Ramos (cell line): Measurements from ENCODE around the gene MAMDC4.
"Not testable (repeated sequence)": the region's sequence is repeated elsewhere in the genome, so short reads cannot be mapped to it uniquely, and the experiment has no call there.

ENCODE experiments used
- in situ Hi-C: fragments of 300-500 bp; cut with MboI; formaldehyde crosslinking; loops from one replicate; pipeline ENCODE4 v1.14.3; 2022; ENCODE audit warnings: low sequenced_read_pairs; ENCODE audit not compliant: unreplicated experiment

The MAMDC4 gene

DNA sequence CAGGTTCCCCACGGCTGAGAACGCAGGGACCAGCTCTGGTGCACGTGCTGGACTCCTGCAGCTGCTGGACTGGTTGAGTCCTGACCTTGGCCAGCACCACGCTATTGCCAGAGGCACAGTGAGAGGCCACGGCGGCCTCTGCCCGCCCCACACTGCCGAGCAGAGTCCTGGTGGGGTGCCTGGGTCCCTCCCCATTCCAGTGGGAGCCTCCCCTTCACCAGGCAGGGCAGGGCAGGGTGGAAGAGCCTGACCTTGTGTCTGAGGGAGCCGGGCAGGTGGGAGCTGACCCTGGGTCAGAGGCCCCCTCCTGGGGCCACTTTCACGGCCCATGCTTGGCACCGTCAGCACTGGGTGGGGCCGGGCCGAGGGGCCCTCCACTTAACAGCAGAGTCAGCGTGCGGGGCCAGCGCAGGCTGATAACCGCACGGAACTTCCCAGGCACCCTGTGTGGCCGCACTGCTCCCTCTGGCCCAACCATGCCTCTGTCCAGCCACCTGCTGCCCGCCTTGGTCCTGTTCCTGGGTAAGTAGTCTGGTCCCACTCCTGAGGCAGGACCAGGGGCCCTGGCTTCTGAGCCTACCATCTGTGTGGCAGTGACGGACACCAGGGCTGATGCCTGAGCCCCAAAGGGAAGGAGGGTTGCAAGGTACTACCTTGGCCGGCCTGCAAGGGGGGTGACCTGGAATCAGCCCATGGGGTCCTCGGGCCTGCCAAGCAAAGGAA lies at the start of gene MAMDC4:
MAMDC4 (plus strand) TSS at position 406 of the 723 bp plus-strand sequence; CDS start at position 477, 71 bp downstream.
- in situ Hi-C loops: no loop called here

DNA sequence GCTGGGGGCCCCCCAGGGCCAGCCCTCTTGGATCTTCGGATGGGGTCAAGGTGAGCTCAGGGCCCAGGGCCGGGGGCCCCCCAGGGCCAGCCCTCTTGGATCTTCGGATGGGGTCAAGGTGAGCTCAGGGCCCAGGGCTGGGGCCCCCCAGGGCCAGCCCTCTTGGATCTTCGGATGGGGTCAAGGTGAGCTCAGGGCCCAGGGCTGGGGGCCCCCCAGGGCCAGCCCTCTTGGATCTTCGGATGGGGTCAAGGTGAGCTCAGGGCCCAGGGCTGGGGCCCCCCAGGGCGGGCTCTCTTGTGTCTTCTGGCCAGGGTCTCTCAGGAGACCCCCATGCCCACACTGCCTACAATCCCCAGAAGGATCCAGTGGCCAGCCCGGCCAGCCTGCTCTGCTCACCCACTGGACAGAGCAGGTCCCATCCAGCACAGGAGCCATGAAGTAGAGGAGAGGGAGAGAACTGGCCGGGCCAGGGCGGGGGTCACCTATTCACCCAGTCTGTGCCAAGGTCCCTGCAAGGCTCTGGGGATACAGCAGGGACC lies 49.1 kb upstream of the MAMDC4 start:
- in situ Hi-C loops: not testable (repeated sequence)

DNA sequence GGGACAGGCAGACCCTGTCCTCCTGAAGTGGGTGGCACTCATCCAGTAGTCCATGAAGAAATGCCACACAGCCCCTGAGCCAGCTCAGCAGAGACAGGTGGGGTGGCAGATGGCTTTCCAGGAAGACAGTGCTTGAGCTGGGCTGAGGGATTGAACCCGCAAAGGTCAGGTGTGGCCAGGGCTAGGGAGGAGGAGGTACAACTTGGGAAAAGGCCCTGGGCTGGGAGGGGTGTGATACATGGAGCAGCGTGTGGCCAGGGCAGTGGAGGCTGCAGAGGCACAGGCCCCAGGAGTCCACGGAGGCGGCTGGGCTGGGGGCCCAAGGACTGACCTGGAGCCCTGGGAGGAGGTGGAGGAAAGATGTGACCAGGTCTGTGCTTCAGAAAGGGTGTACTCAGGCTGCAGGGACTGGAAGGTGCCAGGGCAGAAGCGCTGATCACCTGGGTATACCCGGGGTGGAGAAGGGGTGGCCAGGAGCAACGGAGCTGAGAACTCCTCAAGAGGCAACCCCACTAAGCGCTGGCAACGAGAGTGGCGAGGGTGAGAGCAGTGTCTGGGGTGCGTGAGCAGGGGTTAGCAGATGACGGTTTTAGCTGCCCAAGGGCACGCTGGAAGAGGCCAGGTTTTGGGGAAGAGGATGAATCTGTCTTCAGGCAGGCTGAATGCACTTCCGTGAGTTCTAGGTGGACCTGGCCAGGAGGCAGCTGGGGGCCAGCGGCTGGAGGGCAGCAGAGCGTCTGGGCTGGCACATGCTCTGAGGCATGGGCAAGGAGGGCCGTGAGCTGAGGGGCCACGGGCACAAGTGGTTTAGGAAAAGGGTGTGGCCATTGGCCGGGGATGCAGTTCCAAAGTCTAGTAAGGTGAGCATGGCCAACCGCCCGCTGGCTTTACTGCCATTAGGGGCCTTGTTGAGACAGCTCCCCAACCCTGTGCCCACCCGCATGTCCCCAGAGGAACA lies 48.3 kb upstream of the MAMDC4 start:
- in situ Hi-C loops: no loop called here

DNA sequence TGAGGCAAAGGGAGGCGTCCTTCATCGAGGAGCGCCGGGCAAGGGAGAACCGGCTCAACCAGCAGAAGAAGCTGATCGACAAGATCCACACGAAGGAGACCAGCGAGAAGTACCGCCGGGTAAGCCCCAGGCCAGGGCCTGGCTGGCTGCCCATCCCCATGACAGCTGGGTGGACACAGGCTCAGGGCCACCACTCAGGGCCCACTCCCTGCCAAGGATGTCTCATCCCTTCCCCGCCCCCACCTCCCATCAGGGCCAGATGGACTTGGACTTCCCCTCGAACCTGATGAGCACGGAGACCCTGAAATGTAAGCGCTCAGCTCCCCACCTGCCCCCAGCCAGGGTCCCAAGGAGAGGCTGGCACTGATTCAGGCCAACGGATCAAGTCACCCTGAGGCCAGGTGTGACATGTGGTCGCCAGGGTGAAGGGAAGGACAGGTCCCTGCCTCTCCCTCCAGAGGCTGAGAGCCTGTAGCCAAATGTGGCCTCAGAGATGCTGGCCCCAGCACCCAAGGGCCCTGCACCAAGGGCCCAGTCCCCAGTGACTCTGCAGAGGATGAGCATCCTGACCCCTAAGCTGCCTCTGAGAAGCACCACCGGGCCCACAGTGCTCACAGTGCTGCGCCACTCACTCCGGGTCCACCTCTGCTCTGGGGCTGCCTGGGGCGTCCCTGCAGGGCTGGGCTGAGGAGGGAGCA lies 47.5 kb upstream of the MAMDC4 start:
- in situ Hi-C loops: no loop called here

DNA sequence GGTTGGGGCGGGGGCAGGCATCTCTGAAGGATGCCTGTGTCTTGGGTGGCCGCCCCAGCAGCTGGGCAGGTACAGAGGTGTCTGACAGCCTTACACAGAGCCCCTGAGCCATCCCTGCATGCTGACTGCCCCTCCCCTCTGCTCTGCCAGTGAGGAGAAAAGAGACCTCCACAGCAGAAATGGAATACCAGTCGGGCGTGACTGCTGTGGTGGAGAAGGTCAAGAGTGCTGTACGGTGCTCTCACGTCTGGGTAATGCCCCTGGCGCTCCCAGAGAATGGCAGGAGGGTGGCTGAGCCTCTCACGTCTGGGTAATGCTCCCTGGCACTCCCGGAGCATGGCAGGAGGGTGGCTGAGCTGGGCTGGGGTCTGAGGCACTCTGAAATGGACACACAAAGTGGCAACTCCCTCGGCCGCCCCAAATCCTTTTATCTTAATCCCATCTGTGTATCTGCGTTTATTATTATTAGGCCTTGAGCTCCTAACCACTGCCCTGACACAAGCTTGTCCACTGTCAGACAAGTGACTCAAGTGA lies 46.9 kb upstream of the MAMDC4 start:
- in situ Hi-C loops: no loop called here

DNA sequence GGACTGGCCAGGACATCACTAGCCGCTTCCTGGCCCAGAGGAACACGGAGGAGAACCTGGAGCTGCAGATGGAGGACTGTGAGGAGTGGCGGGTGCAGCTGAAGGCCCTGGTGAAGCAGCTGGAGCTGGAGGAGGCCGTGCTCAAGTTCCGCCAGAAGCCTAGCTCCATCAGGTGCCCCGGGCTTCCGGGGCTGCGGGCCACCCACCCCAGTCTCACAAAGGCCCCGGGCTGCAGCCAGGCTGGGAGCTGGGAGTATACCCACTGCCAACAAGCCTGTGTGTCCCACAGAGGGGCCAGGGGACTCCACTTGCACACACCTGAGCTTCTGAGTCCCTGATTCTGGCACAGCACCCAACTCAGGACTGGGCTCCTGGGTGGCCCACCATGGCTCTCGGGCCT lies 46.1 kb upstream of the MAMDC4 start:
- in situ Hi-C loops: no loop called here

DNA sequence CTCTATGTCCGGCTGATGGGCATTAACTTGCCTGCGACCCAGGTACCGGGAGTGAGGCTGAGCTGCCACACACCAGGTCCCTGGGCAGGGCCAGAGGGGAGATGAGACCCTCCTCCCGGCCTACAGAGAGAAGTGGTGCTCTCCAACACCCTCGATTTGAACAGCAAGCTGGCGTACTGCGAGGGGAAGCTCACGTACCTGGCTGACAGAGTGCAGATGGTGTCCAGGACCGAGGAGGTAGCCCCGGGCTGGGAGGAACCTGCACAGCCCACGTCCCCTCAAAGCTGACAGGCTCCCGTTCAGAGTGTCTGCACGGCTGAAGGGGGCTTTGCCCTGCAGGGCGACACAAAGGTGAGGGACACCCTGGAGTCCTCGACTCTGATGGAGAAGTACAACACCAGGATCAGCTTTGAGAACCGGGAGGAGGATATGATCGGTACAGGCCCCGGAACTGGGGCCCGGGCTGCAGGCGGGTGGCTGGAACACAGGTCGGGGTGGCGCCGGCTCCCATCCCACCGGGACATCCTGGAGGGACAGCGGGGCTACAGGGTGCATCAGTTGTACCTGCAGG lies 45.4 kb upstream of the MAMDC4 start:
- in situ Hi-C loops: no loop called here

DNA sequence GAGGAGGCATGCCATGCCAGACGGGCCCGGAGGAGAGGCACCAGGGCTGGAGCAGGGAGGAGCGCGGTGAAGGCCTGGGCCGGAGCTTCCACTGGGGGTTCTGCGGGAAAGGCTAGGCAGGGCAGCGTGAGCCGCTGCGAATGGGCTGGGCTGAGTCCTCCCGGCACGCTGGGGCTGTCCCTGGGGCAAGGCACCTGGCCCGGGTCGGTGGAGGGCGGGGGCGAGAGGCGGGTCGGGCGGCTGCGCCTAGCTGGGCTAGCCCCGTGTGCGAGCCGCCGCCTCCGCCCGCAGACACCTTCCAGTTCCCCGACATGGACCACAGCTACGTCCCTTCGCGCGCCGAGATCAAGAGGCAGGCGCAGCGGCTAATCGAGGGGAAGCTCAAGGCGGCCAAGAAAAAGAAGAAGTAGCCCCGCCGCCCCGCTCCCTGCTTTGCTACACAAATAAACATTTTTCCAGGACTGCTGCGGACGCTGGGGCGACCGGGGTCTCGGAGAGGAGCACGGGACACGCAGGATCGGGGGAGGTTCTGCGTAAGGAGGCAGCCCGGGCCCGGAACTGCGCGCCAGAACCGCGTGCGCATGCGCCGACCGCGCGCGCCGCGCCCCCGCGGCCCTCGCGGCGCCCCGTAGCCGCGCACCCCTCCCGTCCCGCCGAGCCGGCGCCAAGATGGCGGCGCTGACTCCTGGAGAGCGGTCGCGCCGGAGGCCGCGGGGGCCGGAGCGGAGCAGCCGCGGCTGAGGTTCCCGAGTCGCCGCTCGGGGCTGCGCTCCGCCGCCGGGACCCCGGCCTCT lies 44.7 kb upstream of the MAMDC4 start, which contains the start of gene RABL6:
RABL6 (plus strand) TSS at position 668 of the 794 bp plus-strand sequence. CDS start 249 bp downstream, outside the sequence.
- in situ Hi-C loops: no loop called here

DNA sequence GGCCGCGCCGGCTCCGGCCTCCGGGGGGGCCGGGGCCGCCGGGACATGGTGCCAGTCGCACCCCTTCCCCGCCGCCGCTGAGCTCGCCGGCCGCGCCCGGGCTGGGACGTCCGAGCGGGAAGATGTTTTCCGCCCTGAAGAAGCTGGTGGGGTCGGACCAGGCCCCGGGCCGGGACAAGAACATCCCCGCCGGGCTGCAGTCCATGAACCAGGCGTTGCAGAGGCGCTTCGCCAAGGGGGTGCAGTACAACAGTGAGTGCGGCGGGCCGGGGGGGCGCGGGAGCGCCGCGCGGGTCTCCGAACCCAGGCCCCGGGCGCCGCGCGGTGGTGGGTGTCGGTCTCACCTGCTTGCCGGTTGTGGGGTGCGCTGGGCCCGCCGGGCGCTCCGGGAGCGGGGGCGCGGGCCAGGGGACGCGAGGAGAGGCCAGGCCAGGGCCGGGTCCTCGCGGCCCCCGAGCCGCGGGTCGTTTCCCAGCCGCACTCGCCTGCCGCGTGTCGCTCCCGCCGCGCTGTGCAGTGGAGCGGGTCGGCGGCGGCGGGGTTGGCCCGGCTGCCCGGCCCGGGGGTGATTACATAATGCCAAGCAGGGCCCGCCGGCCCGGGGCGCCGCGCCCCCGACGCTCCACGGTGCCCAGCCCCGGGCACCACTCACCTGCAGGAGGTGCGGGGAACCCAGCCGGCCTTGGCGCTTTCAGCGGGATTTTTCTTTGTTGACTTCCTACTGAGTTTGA lies 43.9 kb upstream of the MAMDC4 start:
- in situ Hi-C loops: no loop called here

DNA sequence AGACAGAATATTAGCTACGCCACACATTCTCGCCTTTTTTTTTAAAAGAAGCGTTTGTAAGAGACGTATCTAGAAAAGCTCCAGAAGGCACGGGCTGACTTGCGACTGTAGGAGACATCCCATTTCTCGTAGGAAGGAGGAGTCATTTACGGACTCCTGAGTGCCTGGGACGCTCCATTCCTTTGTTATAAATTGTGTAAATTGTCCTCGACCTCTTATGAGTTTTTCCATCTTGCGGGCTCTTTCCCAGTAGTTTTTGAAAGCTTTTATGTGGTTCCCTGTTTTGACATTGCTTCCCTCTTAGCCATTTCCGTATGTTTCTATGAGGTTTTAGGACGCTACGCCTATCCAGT lies 43.4 kb upstream of the MAMDC4 start:
- in situ Hi-C loops: no loop called here

DNA sequence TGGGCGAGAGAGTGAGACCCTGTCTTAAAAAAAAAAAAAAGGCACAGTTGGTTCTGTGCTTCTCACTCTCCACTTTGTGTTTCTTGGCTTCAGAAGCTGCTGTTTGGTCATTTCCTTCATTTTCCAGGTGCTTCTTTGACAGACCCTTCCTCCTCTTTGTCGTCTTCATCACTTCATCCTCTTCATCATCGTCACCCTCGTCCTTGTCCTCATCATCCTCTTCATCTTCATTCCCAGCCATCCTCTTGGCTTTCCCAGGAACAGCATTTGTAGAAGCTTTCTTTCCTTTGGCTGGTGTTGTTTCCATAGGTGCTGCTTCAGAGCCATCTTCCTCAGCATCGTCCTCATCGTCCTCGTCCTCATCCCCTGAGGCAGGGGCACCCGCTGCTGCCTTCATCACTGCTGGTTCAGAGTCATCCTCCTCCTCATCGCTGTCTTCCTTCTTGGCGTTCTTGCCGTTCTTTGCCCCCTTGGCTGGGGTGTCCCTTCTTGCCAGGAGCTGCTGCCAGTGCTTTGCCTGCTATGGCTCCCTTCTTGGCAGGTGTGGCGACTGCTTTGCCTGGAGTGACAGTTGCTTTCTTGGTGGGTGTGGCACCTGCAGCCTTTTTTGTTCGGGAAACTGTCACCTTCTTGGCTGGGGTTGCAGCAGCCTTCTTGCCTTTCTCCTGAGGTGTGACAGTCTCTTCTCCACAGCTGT lies 37.3 kb upstream of the MAMDC4 start:
- in situ Hi-C loops: no loop called here

DNA sequence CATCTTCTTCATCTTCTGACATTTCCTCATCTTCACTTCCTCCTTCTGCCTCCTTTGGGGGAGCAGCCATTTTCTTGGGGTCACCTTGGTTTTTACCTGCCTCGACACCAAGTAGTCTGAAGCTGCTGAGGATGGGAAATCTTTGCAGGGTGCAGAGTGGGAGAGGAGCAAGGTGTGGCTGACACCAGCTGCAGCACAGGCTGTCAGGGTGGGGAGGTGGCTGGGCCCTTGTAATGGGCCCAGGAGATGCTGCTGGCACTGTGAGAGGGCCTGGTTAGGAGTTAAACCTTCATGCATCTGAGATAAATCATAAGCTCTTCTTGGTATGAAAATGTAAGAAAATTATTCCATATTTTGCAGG lies 36.7 kb upstream of the MAMDC4 start:
- in situ Hi-C loops: no loop called here

DNA sequence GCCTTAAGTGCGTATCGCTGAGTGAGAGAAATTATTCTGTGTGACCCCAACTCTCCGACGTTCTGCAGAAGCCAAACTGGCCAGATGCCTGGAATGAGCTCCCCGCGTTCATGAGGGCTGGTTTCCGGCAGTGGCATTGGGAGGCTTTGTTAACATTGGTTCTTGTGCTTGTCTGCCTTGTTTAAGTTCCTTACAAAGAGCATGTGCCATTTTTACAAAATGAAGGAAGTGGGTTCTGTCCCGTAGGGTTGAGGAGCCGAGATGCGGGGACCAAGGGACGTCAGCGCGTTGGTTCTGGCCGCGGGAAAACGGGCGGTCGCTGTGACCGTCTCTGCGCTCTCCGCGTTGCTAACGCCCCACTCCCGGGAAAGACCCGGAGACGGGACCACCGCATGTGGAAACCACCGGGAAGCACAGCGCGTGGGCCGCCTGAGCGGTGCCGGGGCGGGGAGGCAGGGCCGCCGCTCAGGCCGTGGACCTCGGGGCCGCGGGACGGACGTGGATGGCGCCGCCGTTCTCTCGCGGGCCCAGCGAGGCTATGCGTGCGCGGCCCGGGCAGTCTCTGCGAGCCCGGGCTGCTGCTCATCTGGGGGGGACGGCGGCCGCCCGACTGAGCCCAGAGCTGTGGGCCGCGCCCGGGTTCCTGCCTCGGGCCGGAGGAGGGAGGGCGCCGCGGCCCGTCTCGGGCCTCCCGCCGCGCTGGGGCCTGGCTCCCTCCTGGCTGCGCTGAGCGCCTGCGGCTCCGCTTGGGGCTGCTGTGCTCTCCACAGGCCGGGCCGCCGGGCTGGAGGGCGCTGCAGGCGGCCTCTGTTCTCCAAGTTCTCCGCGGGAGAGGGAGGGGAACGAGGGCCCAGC lies 30.9 kb upstream of the MAMDC4 start:
- in situ Hi-C loops: no loop called here

DNA sequence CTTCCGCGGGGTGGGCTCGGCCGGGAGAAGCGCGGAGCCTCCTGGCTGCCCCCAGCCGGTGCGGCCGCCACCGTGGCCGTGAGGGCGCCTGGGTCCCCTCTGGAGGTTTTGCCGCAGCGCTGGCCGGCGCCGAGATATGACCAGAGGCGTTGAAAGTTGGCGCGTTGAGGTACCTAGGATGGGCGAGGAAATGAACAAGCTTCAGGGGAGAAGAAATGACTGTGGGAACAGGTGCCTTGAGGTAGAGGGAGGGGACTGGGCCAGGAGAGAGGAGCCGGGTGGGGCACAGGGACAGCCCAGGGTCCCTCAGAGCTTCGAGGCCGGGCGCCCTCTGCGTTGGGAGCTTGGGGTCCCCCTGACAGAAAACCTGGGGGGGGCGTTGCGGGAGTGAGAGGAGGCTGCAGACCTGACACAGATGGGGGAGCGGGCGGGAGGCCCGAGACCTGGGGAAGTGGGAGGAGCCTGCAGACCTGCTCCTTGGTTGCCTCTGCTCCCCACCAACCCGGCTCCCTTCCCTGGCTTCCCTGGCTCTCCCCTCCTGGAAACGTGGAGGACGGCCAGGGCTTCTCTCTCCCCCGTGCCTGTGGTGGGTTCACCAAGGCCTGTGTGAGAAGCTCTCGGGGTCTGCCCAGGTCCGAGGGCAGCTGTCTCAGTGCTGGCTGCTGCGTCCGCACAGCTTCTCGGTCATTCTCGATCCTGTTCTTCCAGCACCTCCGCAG lies 30.2 kb upstream of the MAMDC4 start:
- in situ Hi-C loops: no loop called here

DNA sequence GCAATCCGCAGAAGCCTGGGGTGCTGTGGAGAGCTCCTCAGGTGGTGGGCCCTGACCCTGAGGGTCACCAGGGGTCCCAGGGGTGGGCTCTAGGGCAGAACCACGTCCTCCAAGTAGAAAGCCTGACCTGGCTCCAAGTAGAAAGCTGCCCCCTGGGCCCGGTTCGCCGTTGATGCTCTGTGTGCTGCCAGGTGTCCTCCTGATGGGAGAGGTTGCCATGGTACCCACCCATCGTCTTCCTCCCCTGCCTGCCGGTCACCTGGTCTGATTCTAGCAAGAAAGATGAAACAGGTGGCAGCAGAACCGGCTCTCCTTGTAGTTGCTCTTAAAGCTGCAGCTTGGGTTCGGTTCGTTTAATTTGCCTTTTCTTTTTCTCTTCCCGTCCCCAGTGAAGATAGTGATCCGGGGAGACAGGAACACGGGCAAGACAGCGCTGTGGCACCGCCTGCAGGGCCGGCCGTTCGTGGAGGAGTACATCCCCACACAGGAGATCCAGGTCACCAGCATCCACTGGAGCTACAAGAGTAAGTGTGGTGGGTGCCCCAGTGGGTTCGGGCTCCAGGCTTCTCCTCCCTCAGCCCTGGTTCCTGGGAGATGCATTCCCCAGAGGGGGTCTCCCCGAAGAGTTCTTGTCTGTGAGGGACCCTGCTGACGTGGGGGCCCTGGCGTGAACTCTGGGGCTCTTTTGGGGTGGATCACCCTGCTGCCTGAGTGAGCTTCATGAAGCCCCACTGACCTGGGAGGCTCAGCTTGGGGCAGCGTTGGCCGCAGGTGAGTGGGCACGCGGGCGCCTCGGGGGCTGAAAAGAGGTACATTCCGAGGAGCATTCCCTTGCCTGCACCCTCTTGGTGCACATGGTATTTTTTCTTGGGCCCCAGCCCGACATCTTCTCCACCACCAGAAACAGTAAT lies 28.8 kb upstream of the MAMDC4 start:
- in situ Hi-C loops: no loop called here
